ENCODE data around the gene NCLN. TPM values are rescaled to one million over a fixed set of nuclear protein-coding genes. Genes with fewer than 3 reads are reported as not detected.
A peak's percentile ranks its signal among the peaks of the same experiment; 100 is the strongest.
"Not testable (repeated sequence)": the region's sequence is repeated elsewhere in the genome, so short reads cannot be mapped to it uniquely, and the experiment has no call there.

Gene NCLN
- total RNA-seq, 2 experiments from 2014 or later: 52.1 to 56.0 TPM

DNA sequence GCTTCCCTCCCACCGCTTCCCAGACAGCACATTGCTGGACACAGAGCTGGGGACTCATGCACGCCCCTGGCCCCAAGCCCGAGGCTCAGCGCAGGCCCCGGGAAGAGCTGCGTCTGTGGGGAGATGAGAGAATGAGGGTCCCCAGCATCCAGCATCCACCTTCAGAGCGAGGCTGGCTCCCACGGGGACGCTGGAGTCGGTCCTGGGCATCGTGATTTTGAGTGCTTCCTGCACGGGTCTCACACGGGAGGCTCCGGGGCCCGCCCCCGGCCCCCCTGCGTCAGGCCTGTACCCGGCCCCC lies 4.7 kb downstream of the NCLN start:
- Mint-ChIP-seq H3K27ac (no peak overlapping the region), H3K36me3 (ENCODE audit: low read depth) (peaks cover 13% of the 10 kb centered on the region), H3K9me3 (no peaks in the 10 kb centered on the region), H3K4me3 (no peak overlapping the region), H3K27me3 (no peaks in the 10 kb centered on the region), H3K4me1 (peaks cover 30% of the 10 kb centered on the region)
- ChIA-PET CTCF (interaction anchor here (0.5 kb wide), 1 partner anchor 715 kb away, joined by 3 read pairs; no protein-coding TSS in a partner anchor), POLR2A (no interaction called here)
- DNase-seq: no peak

- POLR2A ChIA-PET: no interaction called here
- Mint-ChIP-seq H3K4me1 (peaks cover 30% of the 10 kb centered on the region), H3K27ac (peak overlapping the region; percentile 41), H3K4me3 (no peak overlapping the region), H3K27me3 (no peaks in the 10 kb centered on the region), H3K9me3 (no peaks in the 10 kb centered on the region), H3K36me3 (ENCODE audit: low read depth) (peaks cover 13% of the 10 kb centered on the region)
- no peak for DNase-seq
- CTCF ChIA-PET: interaction anchor here (0.6 kb wide), 1 partner anchor 105 kb away, joined by 3 read pairs; no protein-coding TSS in a partner anchor
Observed at GRCh38 chr19:3190921-3191805, 5.4 kb downstream of the NCLN start.

GRCh38 chr19:3191806-3192104 lies 6.0 kb downstream of the NCLN start:
- peaks cover 12% of the 10 kb centered on the region for H3K36me3 Mint-ChIP-seq (ENCODE audit: low read depth)
- H3K9me3 Mint-ChIP-seq, H3K27me3 Mint-ChIP-seq, H3K4me3 Mint-ChIP-seq, DNase-seq, POLR2A ChIA-PET, CTCF ChIA-PET: not testable (repeated sequence)
- H3K4me1 Mint-ChIP-seq: peaks cover 27% of the 10 kb centered on the region
- H3K27ac Mint-ChIP-seq: peak overlapping the region; percentile 41

DNA sequence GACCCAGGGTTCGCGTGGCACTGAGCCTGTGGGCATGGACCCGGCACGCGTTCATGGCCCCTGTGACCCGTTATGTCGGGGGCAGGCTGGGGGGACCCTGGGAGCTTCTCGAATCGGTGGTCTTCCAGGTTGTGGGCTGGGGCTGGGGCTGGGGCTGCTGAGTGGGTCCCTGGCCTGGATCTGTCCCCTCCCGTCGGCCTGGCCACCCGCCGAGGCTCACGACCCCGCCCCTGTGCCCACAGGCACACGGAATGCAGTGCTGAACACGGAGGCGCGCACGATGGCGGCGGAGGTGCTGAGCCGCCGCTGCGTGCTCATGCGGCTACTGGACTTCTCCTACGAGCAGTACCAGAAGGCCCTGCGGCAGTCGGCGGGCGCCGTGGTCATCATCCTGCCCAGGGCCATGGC lies 6.5 kb downstream of the NCLN start:
- H3K4me3 Mint-ChIP-seq: no peak overlapping the region
- H3K9me3 Mint-ChIP-seq: no peaks in the 10 kb centered on the region
- H3K27ac Mint-ChIP-seq: no peak overlapping the region
- H3K27me3 Mint-ChIP-seq: no peaks in the 10 kb centered on the region
- peaks cover 22% of the 10 kb centered on the region for H3K4me1 Mint-ChIP-seq
- ChIA-PET POLR2A (no interaction called here), CTCF (no interaction called here)
- DNase-seq: no peak
- peaks cover 10% of the 10 kb centered on the region for H3K36me3 Mint-ChIP-seq (ENCODE audit: low read depth)

GRCh38 chr19:3192684-3193083 lies 7.0 kb downstream of the NCLN start:
- Mint-ChIP-seq H3K27me3 (no peaks in the 10 kb centered on the region), H3K9me3 (no peaks in the 10 kb centered on the region), H3K27ac (no peak overlapping the region), H3K4me1 (peaks cover 18% of the 10 kb centered on the region), H3K4me3 (no peak overlapping the region), H3K36me3 (ENCODE audit: low read depth) (peaks cover 10% of the 10 kb centered on the region)
- POLR2A ChIA-PET: no interaction called here
- DNase-seq: no peak
- CTCF ChIA-PET: no interaction called here

GRCh38 chr19:3193256-3194105 lies 7.8 kb downstream of the NCLN start:
- no peaks in the 10 kb centered on the region for H3K27me3 Mint-ChIP-seq
- no peaks in the 10 kb centered on the region for H3K9me3 Mint-ChIP-seq
- peaks cover 7% of the 10 kb centered on the region for H3K36me3 Mint-ChIP-seq (ENCODE audit: low read depth)
- H3K27ac Mint-ChIP-seq: no peak overlapping the region
- POLR2A ChIA-PET: no interaction called here
- no peak overlapping the region for H3K4me3 Mint-ChIP-seq
- H3K4me1 Mint-ChIP-seq: peaks cover 11% of the 10 kb centered on the region
- CTCF ChIA-PET: no interaction called here
- DNase-seq: no peak

DNA sequence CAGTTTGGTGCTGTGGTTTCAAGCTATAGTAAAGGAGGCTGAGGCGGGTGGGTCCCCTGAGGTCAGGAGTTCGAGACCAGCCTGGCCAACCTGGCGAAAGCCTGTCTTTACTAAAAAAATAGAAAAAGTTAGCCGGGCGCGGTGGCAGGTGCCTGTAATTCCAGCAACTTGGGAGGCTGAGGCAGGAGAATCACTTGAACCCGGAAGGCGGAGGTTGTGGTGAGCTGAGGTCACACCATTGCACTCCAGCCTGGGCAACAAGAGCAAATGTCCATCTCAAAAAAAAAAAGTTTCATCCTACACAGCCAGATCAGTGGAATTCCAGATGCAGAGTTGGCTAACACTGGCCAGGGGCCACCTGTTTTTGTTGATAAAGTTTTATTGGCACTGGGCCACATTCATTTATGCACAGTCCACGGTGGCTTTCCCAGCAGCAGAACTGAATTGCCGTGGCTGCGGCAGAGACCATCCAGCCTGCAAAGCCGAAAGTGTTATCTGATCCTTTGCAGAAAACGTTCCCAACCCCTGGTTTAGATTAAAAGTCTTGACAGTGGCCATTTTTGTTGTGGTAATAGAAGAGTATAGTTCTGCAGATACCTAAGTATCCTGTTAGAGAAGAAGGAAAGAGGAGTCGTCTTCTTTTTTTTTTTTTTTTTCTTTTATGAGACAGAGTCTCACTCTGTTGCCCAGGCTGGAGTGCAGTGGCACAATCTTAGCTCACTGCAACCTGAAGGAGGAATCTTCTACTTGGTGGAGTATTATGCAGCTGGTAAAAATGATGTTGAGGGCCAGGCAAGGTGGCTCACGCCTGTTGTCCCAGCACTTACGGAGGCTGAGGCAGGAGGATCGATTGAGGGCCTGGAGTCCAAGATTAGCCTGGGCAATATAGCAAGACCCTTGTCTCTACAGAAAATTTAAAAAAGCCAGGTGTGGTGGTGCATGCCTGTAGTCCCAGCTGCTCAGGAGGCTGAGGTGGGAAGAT lies 8.7 kb downstream of the NCLN start:
- no peak for DNase-seq
- Mint-ChIP-seq H3K4me3 (no peak overlapping the region), H3K27ac (no peak overlapping the region), H3K9me3 (no peaks in the 10 kb centered on the region), H3K27me3 (no peaks in the 10 kb centered on the region), H3K4me1 (peaks cover 1% of the 10 kb centered on the region), H3K36me3 (ENCODE audit: low read depth) (peaks cover 7% of the 10 kb centered on the region)
- POLR2A ChIA-PET: no interaction called here
- CTCF ChIA-PET: interaction anchor here (1.2 kb wide), 1 partner anchor 13 kb away, joined by 3 read pairs; no protein-coding TSS in a partner anchor

DNA sequence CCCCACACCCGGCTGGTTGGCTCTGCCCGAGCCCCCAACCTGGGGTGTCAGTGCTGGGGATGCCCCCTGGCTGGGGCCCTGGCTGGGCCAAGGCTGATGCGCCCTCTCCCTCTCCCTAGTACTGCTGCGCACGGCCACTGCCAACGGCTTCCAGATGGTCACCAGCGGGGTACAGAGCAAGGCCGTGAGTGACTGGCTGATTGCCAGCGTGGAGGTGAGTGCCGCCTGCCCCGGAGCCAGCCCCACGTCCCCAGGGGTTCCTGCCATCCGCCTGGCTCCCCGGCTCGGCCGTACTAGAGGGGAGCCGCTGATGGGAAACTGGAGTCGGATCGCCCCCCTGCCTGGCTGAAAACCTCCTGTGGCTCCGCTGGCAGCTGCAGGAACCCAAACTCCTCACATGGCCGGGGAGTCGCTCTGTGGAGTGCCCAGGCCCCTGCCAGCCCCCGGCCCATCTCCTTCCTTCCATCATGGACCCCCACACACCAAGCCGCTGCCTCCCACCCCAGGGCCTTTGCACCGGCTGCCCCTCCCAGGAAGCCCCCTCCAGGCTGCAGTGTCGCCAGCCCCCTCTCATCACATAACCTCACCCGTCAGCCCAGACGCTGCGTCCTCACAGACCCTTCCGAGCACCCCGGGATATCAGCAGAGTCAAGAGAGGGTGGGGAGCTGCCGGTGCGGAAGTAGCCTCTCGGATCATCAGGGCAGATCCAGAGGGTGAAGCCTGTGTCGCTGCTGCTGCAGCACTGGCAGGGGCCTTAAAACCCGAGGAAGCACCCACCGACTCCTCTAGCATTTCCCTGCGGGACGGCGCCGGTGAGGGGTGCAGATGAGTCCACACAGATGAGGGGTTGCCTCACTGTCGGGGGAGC lies 10.6 kb downstream of the NCLN start:
- ChIA-PET POLR2A (no interaction called here), CTCF (interaction anchor here (0.7 kb wide), 1 partner anchor 395 kb away, joined by 3 read pairs; no protein-coding TSS in a partner anchor)
- H3K27ac Mint-ChIP-seq: no peak overlapping the region
- DNase-seq: no peak
- H3K4me3 Mint-ChIP-seq: no peak overlapping the region
- no peaks in the 10 kb centered on the region for H3K27me3 Mint-ChIP-seq
- H3K9me3 Mint-ChIP-seq: no peaks in the 10 kb centered on the region
- no peaks in the 10 kb centered on the region for H3K4me1 Mint-ChIP-seq
- H3K36me3 Mint-ChIP-seq (ENCODE audit: low read depth): peaks cover 7% of the 10 kb centered on the region

GRCh38 chr19:3196933-3197205 lies 11.1 kb downstream of the NCLN start:
- POLR2A ChIA-PET: no interaction called here
- Mint-ChIP-seq H3K9me3 (no peaks in the 10 kb centered on the region), H3K4me3 (no peak overlapping the region), H3K27ac (no peak overlapping the region), H3K4me1 (no peaks in the 10 kb centered on the region), H3K36me3 (ENCODE audit: low read depth) (peaks cover 7% of the 10 kb centered on the region), H3K27me3 (no peaks in the 10 kb centered on the region)
- DNase-seq: no peak
- CTCF ChIA-PET: interaction anchor here (0.7 kb wide), 1 partner anchor 396 kb away, joined by 3 read pairs; no protein-coding TSS in a partner anchor

DNA sequence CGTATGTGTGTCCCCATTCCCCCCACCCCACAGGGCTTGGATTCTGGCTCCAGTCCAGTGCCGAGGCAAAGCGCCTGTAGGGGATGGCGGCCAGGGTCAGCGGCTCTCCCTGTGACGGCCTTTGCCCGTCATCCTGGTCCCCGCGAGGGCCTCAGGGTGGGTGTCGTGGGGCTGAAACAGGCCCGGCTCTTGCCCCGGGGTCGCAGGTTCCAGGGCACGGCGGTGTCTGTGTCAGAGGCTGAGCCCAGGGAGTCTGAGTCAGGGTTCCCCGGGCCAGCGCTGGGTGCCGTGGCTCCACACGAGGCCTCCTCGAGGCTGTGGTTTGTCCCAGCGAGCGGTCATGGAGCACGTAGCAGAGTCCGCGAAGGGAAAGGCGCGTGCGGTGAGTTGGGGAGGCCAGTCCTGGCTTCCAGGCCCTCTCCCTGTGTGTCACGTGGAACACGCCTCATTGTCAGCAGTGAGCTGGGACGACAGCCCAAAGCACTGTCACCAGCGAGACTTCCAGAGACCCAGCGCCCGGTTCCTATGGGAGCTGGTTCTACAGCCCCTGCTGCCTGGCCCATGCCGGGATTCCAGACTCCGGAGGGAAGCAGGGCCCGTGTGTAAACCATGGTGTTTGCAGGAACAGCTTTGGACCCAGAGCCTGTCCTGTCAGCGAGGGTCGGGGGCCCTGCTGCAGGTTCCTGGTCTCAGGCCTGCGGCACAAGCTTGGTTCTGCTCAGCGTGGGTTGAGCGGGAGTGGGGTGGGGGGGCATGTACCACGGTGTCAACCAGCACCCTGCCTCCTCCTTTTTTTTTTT lies 13.4 kb downstream of the NCLN start:
- ChIA-PET CTCF (interaction anchor here (0.7 kb wide), 1 partner anchor 12 kb away, joined by 3 read pairs; no protein-coding TSS in a partner anchor), POLR2A (no interaction called here)
- no peak overlapping the region for H3K27ac Mint-ChIP-seq
- no peak overlapping the region for H3K4me3 Mint-ChIP-seq
- H3K36me3 Mint-ChIP-seq (ENCODE audit: low read depth): peaks cover 4% of the 10 kb centered on the region
- H3K4me1 Mint-ChIP-seq: no peaks in the 10 kb centered on the region
- no peaks in the 10 kb centered on the region for H3K9me3 Mint-ChIP-seq
- no peak for DNase-seq
- H3K27me3 Mint-ChIP-seq: no peaks in the 10 kb centered on the region

DNA sequence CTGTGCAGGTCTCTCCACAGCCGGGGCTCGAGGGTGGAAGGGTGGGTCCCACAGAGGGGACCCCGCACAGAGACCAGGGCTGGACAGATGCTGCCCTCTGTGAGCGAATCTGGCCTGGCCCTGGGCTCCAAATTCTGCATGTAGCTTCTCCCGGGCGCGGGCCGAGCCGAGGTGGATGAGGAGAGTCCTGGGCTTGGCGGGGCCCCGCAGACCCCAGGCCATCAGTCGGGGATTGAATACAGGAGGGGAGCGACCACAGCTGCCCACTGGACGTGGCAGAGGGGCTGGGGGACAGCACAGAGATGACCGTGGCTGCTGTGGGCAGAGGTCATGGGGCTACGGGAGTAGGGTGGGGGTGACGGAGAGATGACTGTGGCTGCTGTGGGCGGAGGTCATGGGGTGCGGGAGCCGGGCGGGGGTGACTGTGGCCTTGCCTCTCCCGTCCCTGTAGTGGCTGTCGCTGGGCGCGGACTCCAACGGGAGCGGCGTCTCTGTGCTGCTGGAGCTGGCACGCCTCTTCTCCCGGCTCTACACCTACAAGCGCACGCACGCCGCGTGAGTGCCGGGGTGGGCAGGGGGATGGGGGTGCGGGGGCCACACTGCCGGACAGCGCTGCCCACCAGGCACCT lies 15.5 kb downstream of the NCLN start:
- no peaks in the 10 kb centered on the region for H3K27me3 Mint-ChIP-seq
- H3K36me3 Mint-ChIP-seq (ENCODE audit: low read depth): peaks cover 2% of the 10 kb centered on the region
- no peaks in the 10 kb centered on the region for H3K4me1 Mint-ChIP-seq
- H3K9me3 Mint-ChIP-seq: no peaks in the 10 kb centered on the region
- DNase-seq: no peak
- CTCF ChIA-PET: no interaction called here
- no peak overlapping the region for H3K27ac Mint-ChIP-seq
- POLR2A ChIA-PET: no interaction called here
- no peak overlapping the region for H3K4me3 Mint-ChIP-seq

All from activated CD4-positive, alpha-beta T cell treated with anti-CD3 and anti-CD28 coated beads, Interleukin-2, amount 10 ng/mL, durations not matched to agents 7 days and 5 days (primary cell).